HL-60 (cell line): Measurements from ENCODE around the gene NDUFC1.
"Not testable (repeated sequence)": the region's sequence is repeated elsewhere in the genome, so short reads cannot be mapped to it uniquely, and the experiment has no call there.

Experiments used
- CTCF ChIP-seq: IDR thresholded peaks from one replicate; pipeline ENCODE4 v1.5.1; 2011; ENCODE audit warnings: low read length, control low read depth, inconsistent platforms; ENCODE audit not compliant: insufficient read depth
- GABPA ChIP-seq: IDR thresholded peaks from 2 replicates; pipeline ENCODE4 v1.6.1; 2012; ENCODE audit warnings: low read depth
- POLR2AphosphoS5 ChIP-seq: IDR thresholded peaks from 2 replicates; pipeline ENCODE4 v1.6.1; 2012; ENCODE audit warnings: low read depth
- REST ChIP-seq: IDR thresholded peaks from 2 replicates; pipeline ENCODE4 v1.6.1; 2012; ENCODE audit warnings: low read depth; ENCODE audit not compliant: insufficient replicate concordance
- SPI1 ChIP-seq: IDR thresholded peaks from 2 replicates; pipeline ENCODE4 v1.6.1; 2012; ENCODE audit warnings: low read depth, mild to moderate bottlenecking, borderline replicate concordance

DNA sequence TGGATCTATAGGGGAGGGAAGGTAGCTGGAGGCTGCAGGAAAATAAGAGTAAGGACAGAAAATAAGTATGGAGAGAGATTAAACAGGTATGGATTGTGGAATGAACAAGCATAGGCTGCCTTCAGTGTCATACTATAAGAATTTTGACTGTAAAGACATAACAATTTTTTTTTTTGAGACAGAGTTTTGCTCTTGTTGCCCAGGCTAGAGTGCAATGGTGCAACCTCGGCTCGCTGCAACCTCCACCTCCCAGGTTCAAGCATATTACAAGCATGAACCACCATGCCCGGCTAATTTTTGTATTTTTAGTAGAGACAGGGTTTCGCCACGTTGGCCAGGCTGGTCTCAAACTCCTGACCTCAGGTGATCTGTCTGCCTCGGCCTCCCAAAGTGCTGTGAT is 46.7 kb downstream of the NDUFC1 start:
- TF ChIP-seq CTCF, GABPA, POLR2AphosphoS5, REST, SPI1: not testable (repeated sequence)
